NK-92 treated with Interleukin-12 subunit alpha and Interleukin-12 subunit beta, amount 100 ng/mL, for 24 hours (cell line): ENCODE results near the gene DCAF5.
A peak's percentile ranks its signal among the peaks of the same experiment; 100 is the strongest.

Experiments
- DNase-seq: peaks from one replicate; lab custom pipeline; 2025; lab: John Stamatoyannopoulos, UW

DCAF5 gene

DNA sequence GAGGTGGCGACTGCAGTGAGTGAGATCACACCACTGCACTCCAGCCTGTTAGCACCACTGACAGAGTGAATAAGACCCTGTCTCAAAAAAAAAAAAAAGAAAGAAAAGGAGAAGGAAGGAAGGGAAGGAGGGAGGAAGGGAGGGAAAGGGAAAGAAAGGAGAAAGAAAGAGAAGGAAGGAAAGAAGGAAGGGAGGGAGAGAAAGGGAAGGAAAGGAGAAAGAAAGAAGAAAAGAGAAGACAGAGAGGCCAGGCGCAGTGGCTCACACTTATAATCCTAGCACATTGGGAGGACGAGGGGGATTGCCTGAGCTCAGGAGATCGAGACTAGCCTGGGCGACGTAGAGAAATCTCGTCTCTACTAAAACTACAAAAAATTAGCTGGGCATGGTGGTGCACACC, 13.2 kb downstream of the DCAF5 start:
- DNase-seq, result no peak

DNA sequence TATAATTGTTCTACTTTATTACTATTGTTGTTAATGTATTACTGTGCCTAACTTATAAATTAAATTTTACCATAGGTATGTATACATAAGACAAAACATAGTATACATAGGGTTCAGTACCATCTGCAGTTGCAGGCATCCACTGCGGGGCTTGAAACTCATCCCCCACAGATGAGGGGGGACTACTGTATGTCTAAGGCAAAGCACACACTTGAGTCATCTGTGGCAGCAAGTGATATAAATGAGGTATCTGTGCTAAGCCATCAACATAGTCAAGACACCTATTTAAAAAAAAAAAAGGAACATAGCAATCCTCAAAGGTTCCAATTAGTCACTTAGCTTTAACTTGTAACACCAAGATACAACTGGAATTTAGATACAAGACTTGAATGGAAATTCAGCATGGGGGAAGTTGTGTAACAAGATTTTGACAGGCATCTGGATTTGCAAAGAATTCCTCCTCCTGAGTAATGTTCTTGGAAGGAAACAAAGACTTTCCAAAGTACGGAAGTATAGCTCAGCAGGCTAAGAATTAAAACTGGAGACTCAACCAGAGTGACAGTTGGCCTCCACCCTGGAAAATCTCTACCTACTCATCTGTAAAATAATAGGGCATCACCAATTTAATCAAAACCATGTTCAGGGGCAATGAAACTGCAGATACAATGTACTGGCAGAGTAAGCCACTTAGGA, 14.9 kb downstream of the DCAF5 start:
- DNase-seq, result no peak

DNA sequence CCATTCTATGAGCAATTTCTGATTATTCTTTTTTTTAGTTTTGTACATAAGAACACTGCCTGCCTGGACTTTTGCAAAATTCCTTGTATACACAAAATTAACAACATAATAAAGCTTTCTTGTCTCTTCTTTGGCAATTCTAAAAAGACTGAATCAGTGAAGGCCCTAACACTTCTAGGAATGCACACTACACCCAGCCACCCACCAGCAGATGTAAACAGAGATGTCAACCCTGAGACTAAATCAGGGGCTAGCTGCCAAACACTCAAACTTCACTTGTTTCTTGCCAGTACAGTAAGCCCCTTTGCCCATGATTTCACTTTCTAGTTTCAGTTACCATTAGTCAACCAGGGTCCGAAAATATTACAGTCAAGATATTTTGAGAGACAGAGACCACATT, 15.5 kb downstream of the DCAF5 start:
- no peak for DNase-seq

DNA sequence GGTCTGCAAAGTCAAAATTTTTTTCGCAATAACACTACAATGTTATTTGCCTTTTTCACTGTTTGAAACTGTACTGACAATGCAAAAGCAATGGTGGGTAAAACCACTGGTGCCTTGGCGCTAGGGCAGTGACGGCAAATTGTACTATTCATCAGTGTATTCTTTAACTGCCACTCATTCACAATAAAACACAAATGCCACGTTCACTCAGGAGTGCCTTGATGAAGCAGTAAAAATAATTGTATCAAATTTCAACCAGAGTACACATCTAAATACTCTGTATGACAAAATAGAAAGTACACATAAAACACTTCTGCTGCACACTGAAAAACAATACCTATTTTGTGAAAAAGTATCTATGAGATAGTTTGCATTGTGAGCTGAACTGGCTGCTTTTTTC, 17.8 kb downstream of the DCAF5 start:
- no peak for DNase-seq

DNA sequence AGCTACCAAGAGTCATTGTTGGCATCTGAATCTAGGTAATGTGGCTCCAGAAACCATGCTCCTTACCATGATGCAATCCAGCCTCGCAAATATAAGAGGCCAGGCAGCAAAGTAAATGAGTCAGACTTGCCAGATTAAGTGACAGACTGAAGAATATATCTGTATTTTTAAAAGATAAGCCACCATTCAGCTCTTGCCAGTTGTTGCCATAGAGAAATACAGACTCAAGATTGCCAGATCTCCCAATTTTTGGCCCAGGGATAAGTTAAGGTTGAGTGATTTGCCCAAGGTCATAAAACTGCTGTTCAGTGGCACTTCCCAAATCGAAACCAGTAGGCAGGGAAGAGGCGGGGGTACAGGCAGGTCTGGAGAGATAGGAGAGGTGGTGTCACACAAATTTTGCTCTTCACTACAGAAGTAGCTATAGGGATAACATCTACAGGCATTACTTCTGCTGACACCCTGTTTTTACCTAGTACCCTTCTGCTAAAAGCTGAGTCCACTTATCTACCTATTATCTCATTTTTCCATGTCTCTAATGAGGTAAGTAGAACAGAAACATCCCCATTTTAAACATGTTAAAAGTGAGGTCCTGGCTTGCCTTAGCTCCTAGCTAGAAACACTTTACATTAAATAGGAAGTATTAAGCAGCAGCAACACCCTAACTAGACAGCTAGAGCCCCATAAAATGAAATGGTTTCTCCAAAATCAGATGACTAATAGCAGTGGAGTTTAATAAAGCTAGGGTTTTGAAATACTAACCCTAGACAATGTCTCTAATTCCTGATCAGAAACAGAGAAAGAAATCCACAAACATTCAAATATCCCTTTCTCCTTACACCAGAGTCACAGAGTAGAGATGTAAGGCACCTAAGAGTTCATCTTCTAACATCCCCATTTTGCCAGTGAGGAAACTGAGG, 19.5 kb downstream of the DCAF5 start:
- DNase-seq, result peak; percentile 20

DNA sequence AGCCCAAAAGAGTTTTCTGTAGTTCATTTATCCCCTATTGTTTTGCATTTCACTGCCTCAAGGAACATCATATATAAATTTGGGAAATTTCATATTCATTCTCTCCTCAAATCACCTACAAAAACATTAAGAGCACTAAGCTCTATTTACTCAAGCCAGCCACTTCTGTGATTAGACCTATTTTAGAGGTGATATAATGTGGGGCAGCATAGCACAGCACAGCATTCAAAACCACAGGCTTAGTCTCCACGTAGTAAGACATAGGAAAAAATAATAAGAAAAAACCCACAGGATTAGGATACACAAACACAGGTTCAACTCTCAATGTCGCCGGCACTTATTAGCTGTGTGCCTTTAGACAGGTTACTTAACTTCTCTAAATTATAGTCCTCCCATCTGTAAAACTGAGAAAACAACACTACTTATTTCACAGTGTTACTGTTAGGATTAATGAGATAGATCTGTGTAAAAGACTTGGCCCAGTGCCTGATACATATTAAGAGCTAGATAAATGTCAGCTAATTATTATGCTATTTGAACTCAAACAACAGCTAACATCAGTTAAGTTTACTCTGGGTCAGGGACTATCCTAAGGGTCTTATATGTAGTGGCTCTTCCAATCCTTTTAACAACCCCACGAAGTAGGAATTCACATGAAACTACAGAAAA, 20.3 kb downstream of the DCAF5 start:
- DNase-seq, result no peak

DNA sequence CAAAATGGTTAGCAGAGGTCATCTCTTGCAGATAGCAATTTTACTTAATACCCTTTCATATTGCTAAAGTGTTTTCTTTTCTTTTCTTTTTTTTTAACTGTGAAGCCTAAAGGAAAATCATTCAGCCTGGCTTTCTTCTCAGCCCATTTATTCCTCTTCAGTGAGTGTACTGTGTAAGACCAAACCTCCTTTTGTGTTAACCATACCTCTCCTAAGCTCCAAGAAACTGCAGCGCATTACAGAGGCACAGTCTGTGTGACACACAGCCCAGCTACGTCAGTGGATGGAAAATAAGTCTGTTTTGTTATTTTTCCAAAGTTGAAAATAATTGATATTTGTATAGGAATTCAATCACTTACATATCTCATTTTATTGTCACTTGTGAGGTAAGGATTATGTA, 21.7 kb downstream of the DCAF5 start:
- no peak for DNase-seq

DNA sequence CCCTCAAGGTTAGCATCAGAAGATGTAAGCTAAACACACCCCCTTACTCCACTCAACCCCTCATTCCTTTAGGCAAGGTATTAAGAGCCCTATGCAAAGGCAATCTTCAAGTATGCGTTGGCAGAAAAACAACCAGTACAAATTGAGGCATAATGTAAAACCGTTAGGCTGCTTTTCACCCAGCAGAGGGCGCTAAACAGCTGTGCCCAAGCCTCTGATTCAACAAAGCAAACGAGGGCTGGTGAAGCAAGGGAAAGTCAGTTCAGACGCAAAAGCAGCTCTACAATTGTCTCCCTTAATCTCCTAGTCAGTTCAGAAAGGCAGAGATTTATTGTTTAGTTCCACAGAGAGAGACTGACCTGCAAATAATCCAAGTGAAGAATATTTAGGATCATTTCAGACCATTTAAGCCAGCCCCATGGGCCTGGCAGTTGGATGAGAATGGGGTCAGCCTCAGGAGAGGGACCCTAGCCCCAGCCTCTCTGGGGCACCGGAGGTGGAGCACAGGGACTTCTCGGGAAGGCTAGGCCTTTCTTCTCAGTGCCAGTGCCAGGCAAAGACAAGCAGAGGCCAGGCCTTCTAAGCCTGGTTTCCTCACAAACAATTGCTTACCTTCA, 23.5 kb downstream of the DCAF5 start:
- peak; percentile 32 for DNase-seq

DNA sequence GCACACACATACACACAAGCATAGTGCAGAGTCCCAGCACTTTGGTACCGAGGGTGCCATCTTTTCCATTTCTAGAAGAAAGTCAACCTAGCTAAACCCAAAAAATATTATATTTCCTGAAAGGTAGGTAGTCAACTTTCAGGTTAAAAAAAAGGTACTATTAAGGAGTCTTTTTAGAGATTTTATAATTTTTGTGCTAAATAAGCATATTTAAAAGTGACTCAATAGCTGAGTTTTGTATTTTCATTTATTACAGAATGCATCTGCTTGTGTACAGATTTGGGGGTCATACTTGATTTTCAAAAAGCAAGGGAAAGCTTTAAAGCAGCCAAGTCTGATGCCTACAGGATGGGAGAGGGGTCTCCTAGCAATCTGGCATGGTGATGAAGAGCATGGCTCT, 34.6 kb downstream of the DCAF5 start:
- DNase-seq, result no peak

DNA sequence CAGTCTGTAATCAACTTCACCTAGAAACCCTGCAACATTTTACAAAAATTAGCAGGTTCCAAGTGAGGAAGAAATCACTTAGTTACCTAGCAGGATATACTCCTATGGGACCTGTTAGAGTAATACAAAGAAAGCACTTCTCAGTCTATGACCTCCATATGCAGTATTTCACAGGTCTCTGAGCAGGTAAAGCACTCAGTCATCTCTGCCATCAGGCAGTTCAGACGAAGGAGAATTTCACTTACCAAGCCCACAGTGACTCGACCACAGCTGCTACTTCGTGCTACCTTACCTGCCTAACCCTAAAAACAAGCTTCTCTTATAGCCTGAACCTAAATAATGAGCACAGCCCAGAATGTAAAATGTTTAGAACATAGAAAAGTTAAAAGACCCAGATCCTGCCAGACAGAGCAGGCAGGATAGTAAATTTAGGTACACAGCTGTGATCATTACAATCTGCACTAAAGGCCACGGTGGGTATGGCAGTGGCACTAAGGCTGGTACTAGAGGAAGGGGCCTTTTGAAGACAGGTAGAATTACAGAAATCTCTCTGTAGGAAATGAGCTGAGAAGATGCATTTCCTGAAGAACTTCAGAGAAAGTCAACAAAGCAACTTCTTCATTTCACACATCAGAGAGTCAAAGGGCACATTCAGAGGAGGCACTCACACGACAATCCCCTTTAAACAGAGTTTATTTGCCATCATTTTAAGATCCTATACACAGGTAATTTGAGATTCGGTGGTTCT, 35.7 kb downstream of the DCAF5 start:
- DNase-seq, result no peak

DNA sequence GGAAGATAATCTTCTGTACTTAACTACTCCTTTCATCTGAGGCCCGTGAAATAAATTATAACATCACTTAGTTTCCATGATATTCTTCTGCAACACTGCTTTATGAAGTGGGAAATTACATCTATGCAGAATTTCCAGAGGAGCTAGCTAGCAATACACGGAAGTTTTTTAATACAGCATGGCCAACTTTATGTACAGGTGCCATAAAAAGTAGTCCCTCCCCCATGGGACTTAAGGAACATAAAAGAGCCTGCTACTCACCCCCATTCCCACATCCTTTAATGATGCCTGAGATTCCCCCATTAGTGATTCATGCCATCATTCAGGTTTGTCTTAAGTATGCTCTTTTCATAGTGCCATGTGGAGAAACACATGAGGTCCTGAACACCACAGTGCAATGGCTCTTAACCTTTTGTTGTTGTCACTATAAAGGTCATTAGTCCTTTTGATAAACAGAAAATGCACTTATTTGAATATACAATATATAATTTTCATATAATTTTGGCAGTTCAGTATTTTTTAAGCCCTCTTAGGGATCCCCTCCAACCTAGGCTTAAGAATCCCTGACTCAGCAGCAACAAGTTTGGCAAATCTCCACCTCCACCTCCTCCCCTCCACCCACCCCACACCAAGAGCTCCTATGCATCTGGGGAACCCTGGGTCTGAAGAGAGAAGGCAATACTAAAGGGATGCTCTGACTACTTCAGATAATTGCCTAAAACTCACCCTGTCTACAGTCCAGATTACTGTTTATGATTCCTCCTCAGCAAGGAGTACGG, 37.3 kb downstream of the DCAF5 start:
- DNase-seq, result no peak

DNA sequence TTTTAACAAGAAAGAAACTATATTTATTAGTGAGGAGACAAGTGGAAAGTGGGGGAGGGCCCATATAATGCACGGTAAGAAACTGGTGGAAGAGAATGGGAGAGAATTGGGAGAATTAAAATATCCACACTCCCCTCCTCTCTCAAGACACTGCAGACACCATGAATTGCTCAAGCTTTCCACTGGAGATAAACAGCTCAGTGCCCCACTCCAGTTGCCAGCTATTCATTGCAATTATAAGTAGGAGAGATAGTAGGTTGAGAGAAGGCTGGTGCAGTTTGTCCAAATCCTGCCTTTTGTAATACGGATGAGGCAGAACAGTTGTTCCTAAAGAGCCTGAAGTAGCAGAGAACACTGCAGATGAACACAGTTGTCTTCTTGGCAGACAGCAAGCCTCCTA, 38.2 kb downstream of the DCAF5 start:
- no peak for DNase-seq

DNA sequence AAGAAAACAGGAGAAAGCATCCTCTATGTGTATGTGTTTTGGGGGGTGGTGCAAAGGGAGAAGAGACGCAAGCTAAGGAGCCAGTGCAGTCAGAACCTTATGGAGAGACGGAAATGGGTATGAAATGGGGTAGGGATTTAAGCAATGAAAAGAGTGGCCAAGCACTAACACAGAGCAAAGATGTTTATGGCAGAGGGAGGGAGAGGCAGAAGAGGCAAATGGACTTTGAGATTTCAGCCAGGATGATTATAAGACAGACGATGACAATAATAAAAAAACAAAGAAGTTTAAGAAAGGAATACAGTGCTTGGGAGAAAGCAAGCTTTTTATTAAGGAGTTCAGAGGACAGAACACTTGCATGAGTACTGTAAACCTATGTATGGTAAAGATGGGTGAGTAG, 44.6 kb downstream of the DCAF5 start:
- no peak for DNase-seq

DNA sequence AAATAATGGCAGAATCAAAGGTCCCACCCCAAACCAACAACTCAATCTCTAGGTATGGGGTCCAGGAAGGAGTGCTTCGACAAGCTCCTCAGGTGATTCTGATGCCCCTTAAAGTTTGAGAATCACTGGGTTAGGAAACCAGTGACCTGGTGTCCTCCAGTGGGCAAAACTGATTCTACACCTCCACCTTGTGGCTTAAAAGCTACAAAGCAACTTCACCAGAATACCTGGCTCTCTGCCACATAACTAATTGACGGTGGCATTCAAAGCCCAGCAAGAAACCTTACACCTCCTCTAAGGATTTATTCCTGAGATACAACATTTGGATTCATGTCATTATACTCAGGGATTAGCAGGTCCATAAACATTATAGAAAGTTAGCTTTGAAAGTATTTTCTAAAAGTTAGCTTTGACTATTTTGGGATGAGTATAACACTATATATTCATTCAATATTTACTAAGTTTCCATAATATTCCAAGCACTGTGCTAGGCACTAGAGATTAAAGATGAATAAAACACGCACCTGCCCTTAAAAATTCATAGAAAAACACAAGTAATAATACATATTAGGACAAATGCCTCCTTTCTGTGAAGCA, 45.4 kb downstream of the DCAF5 start:
- DNase-seq, result no peak

DNA sequence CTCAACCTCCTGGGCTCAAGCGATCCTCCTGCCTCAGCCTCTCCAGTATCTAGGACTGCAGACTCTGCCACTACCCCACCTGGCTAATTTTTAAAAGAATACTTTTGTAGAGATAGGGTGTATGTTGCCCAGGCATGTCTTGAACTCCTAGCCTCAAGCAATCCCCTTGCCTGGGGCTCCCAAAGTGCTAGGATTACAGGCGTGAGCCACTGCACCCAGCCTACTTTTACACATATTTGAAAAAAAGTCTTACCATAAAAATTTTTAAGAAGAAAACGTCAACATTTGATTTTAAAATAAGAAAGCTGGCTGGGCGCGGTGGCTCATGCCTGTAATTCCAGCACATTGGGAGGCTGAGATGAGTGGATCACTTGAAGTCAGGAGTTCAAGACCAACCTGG, 46.5 kb downstream of the DCAF5 start:
- DNase-seq, result no peak

DNA sequence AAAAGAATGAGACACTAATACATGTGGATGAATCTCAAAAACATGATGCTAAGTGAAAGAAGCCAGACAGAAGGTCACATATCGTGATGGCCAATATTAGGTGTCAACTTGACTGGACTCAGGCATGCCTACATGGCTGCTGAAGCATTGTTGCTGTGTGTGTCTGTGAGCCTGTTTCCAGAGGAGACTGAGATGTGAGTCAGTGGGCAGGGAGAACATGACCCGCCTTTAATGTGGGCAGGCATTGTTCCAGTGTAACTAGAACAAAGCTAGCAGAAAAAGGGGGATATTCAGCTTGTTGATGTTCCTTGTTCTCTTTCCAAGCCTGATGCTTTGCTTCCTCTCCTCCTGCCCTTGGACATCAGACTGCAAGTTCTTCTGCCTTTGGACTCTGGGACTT, 47.6 kb downstream of the DCAF5 start:
- no peak for DNase-seq

DNA sequence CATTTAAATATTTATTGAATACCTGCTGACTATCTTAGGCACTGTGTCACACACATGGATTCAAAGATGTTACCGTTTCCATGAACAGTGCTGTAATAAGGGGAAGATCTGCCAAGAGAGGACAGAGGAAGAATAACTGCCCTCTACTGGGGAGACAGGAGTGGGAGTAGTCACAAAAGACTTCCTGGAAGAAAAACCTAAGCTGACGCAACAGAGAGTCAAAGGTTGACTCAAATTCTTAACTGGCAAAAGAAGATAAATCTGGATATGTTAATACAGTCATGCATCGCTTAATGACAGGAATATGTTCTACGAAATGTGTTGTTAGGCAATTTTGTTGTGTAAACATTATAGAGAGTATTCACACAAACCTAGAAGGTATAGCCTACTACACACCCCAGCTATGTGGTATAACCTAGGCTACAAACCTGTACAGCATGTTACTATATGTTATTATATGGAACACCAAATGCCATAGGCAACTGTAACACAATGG, 51.5 kb downstream of the DCAF5 start:
- no peak for DNase-seq

DNA sequence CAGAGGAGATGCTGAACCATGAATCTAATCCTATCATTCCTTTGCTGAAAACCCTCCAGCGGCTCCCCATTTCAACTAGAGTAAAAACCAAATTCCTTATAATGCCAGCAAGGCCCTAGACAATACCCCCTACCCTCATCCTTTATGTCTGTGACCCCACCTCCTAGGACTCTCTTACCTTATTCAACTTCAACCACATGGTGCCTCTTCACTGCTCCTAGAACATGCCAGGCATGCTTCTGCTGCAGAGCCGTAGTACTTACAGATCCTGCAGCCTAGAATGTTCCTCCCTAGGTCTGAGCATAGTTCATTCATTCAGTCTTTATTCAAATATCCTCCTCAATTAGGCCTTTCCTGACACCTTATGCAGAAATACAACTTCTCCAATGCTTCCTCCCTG, 54.9 kb downstream of the DCAF5 start:
- DNase-seq, result no peak

DNA sequence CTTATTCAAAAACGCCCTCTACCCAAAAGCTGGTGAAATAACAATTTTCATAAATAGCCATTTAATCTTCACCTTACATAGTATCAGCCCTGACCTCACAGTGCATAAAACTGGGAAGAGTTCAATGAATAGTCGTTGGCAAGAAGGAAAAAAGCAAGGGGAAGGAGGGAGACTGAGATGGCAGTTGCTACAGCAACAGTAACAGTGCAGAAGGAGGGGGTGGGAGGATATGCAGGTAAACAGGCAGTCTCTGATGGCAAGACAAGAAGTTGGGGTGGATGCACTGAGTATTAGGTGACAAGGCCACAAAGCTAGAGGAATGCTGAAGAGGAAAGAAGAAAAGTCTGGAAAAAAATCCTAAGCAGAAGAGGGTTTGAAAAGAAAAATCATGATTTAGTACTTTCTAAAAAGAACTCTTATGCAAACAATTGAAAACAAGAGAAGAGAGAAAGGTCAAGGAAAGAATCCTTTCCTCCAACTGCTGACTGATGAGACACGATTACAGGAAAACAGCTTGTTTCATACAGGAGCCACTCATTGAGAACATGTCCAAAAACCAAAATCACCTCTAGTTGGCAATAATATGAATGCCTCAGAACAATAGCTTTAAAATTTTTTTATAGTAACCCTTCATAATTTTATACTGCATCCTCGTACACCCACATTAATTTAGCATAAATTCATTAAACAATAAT, 56.0 kb downstream of the DCAF5 start:
- no peak for DNase-seq

DNA sequence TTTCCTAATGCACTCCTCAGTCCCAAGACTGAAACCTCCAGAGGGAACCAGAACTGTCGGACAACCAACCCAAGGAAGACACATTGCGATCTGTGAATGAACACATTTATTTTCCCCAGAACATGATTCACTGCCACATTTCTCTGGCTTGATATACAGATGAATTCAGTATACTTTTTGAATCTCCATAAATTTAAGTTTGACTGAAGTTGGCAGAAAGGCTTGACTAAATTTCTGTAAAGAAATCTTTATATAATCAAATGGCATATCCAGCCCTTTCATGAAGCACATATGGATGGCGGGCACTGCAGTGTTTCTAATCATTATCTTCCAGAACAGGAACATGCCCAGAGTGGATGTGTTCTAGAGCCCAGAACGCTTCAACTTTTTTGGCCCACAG, 56.7 kb downstream of the DCAF5 start:
- no peak for DNase-seq
